HG02763 (cell line): ENCODE results near the gene PDCD1LG2.
A peak's percentile ranks its signal among the peaks of the same experiment; 100 is the strongest.
"Not testable (repeated sequence)": the region's sequence is repeated elsewhere in the genome, so short reads cannot be mapped to it uniquely, and the experiment has no call there.

ENCODE experiments used
- ATAC-seq: cut with Tn5 transposase; IDR thresholded peaks from one replicate; pipeline ENCODE4 v1.9.1; 2021; ENCODE audit warnings: mild to moderate bottlenecking, moderate library complexity; ENCODE audit not compliant: unreplicated experiment

Gene PDCD1LG2

GRCh38 chr9:5493679-5494511, 16.4 kb upstream of the PDCD1LG2 start:
- peak; percentile 88 for ATAC-seq

- ATAC-seq, result not testable (repeated sequence)
Measured at GRCh38 chr9:5494765-5495164, 15.6 kb upstream of the PDCD1LG2 start.

- no peak for ATAC-seq
Measured at GRCh38 chr9:5499157-5499556, 11.2 kb upstream of the PDCD1LG2 start.

GRCh38 chr9:5499889-5500398, 10.4 kb upstream of the PDCD1LG2 start:
- no peak for ATAC-seq

GRCh38 chr9:5500441-5501235, 9.7 kb upstream of the PDCD1LG2 start:
- ATAC-seq, result no peak

- ATAC-seq, result no peak
Measured at GRCh38 chr9:5502553-5502952, 7.8 kb upstream of the PDCD1LG2 start.

GRCh38 chr9:5509573-5509972, 758 bp upstream of the PDCD1LG2 start:
- no peak for ATAC-seq

- ATAC-seq, result no peak
Measured at GRCh38 chr9:5510989-5511388, 658 bp downstream of the PDCD1LG2 start.

- no peak for ATAC-seq
Measured at GRCh38 chr9:5511476-5511875, 1.1 kb downstream of the PDCD1LG2 start.

- ATAC-seq, result no peak
Measured at GRCh38 chr9:5511935-5512580, 1.7 kb downstream of the PDCD1LG2 start.

GRCh38 chr9:5512658-5513452, 2.5 kb downstream of the PDCD1LG2 start:
- ATAC-seq, result no peak

GRCh38 chr9:5513966-5514616, 3.8 kb downstream of the PDCD1LG2 start:
- ATAC-seq, result no peak

- ATAC-seq, result no peak
Measured at GRCh38 chr9:5514617-5515260, 4.4 kb downstream of the PDCD1LG2 start.

- ATAC-seq, result no peak
Measured at GRCh38 chr9:5515261-5515650, 4.9 kb downstream of the PDCD1LG2 start.

- no peak for ATAC-seq
Measured at GRCh38 chr9:5516453-5517220, 6.3 kb downstream of the PDCD1LG2 start.

GRCh38 chr9:5518171-5518936, 8.0 kb downstream of the PDCD1LG2 start:
- peak; percentile 58 for ATAC-seq

GRCh38 chr9:5518937-5519319, 8.6 kb downstream of the PDCD1LG2 start:
- no peak for ATAC-seq

GRCh38 chr9:5524090-5524489, 13.8 kb downstream of the PDCD1LG2 start:
- ATAC-seq, result no peak
